ENCODE data around the gene SYT12. TPM values are rescaled to one million over a fixed set of nuclear protein-coding genes. Genes with fewer than 3 reads are reported as not detected.

SYT12 gene
- total RNA-seq, 2 experiments from 2014 or later, result not detected

DNA sequence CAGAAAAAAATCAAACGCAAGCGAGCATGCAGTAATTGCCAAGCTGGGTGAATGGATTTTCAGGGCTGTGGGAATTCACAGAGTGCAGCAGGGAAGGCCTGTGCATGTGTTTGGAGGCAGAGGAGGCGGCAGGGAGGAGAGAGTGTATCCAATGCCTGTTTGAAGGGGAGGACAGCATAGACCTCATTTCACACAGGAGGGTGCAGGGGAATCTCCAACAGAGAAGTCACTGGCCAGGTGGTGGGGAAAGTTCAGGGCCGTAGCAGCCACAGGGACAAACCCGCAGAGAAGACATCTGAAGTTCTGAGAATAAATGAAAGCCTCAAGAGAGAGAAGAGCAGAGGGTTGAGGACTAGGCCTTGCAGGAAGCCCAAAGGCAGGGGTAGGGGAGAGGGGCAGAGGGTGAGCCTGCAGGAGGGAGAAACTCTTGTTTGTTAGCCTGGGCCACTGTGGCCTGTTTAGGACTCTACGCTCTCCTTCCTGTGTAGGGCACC, 76.9 kb downstream of the SYT12 start:
- Histone ChIP-seq H3K4me1 (ENCODE audit: insufficient read depth, low read length) (peaks cover 25% of the 10 kb centered on the region), H3K4me3 (ENCODE audit: low read length) (no peak overlapping the region), H3K36me3 (ENCODE audit: insufficient read depth, low read length) (no peaks in the 10 kb centered on the region), H3K27me3 (ENCODE audit: control insufficient read depth in 1 of 2, insufficient read depth in 2 of 2, low read length in 2 of 2) (no peaks in the 10 kb centered on the region), H3K9me3 (ENCODE audit: control insufficient read depth in 1 of 2, insufficient read depth in 1 of 2, low read length in 2 of 2) (no peaks in the 10 kb centered on the region), H3K27ac (ENCODE audit: low read depth in 1 of 2, low read length in 2 of 2) (no peak overlapping the region)
- ChIA-PET POLR2A (interaction anchor here (1.2 kb wide), 1 partner anchor 19 kb away, joined by 5 read pairs; the partner anchor contains the start of gene KDM2A), CTCF (no interaction called here)
- Mint-ChIP-seq H3K9me3 (no peaks in the 10 kb centered on the region), H3K4me1 (ENCODE audit: low read depth) (peaks cover 36% of the 10 kb centered on the region), H3K27me3 (no peaks in the 10 kb centered on the region), H3K4me3 (no peak overlapping the region), H3K36me3 (ENCODE audit: low read depth) (no peaks in the 10 kb centered on the region), H3K27ac (peak overlapping the region; percentile 73)
- ATAC-seq (ENCODE audit: poor library complexity) (no peak), DNase-seq (no peak)
- TF ChIP-seq, protein P1, sequence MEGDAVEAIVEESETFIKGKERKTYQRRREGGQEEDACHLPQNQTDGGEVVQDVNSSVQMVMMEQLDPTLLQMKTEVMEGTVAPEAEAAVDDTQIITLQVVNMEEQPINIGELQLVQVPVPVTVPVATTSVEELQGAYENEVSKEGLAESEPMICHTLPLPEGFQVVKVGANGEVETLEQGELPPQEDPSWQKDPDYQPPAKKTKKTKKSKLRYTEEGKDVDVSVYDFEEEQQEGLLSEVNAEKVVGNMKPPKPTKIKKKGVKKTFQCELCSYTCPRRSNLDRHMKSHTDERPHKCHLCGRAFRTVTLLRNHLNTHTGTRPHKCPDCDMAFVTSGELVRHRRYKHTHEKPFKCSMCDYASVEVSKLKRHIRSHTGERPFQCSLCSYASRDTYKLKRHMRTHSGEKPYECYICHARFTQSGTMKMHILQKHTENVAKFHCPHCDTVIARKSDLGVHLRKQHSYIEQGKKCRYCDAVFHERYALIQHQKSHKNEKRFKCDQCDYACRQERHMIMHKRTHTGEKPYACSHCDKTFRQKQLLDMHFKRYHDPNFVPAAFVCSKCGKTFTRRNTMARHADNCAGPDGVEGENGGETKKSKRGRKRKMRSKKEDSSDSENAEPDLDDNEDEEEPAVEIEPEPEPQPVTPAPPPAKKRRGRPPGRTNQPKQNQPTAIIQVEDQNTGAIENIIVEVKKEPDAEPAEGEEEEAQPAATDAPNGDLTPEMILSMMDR (IDR thresholded peaks at IDR 0.05), result no peak
- intact Hi-C loops (cut with DNase I, micrococcal nuclease), result loop anchor here in 1 of 2 experiments (5.0 kb wide), 1 partner anchor 67 kb away; no protein-coding TSS in a partner anchor

Small RNA genes lying within 50 kb of the gene (microRNA-seq; reads per million reads assigned to microRNA genes)
- gene MIR6860 (ENCODE audit: borderline microRNAs expressed, borderline replicate concordance), result not detected

Other genes with a start within 250 kb of the SYT12 start
- 10 to 100 TPM; 60.1 to 63.0 TPM for gene RCE1, start 179.7 kb upstream of the SYT12 start, total RNA-seq
- gene LRFN4, start 166.1 kb upstream of the SYT12 start, total RNA-seq, result 1 to 10 TPM; 1.6 to 2.5 TPM
- 1 to 10 TPM; 5.1 to 7.1 TPM for gene PC, start 64.8 kb upstream of the SYT12 start, total RNA-seq
- gene C11orf86, start 47.8 kb upstream of the SYT12 start, total RNA-seq, result not detected
- not detected for gene RHOD, start 33.7 kb downstream of the SYT12 start, total RNA-seq
- 100 to 1,000 TPM; 410 to 412 TPM for gene KDM2A, start 96.1 kb downstream of the SYT12 start, total RNA-seq
- gene GRK2, start 243.3 kb downstream of the SYT12 start, total RNA-seq, result 100 to 1,000 TPM; 309 to 325 TPM